SK-N-MC (cell line): ENCODE data around the gene NDUFS8.
A peak's percentile ranks its signal among the peaks of the same experiment; 100 is the strongest.

ENCODE experiments used
- EZH2 ChIP-seq: fragments of 200-600 bp; sonication (generic); IDR thresholded peaks from one replicate; pipeline ENCODE4 v1.6.1; 2017; ENCODE audit warnings: antibody characterized with exemption
- POLR2AphosphoS5 ChIP-seq: IDR thresholded peaks from 2 replicates; pipeline ENCODE4 v1.6.1; 2012; ENCODE audit warnings: mild to moderate bottlenecking, low read depth, low read length, borderline replicate concordance

DNA sequence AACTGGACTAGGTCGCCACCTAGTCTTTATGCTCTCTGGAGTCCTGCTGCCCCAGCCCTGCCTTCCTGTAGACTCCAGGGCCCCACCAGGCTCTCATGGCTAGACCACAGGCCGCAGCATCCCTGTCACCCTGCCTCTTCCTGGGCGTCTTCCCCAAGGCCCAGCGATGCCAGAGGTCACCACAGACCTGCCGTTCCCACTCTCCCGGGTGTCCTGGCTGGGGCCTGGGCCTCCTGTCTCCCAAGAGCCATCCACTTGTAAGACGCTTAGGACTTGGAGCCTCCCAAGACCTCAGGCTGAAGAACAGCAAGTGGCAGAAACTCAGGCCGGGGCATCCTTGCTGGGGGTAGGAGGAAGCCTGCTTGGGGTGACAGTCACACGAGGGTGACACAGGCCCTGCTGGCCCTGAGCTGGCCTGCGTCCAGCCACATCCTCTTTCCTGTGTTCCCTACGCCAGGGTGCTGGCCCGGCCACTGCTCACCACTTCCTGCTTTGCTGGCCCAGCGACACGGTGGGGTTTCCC, 6.3 kb downstream of the NDUFS8 start:
- TF ChIP-seq EZH2 = no peak
- 0 out of 2 replicates have a peak, but pooled peaks have one; percentile 36 for TF ChIP-seq POLR2AphosphoS5
